H9 (cell line): ENCODE results near the gene PRRX1. TPM values are rescaled to one million over a fixed set of nuclear protein-coding genes. Genes with fewer than 3 reads are reported as not detected.

Source experiments
- DNase-seq: peaks from one replicate; pipeline ENCODE4 v3.0.0-alpha.2; 2017
- H2AFZ ChIP-seq: one replicate; pipeline ENCODE4 v1.6.1; 2013; ENCODE audit warnings: mild to moderate bottlenecking, low read length, control low read depth, moderate library complexity
- H2AK5ac ChIP-seq: 2 replicates; pipeline ENCODE4 v1.6.1; 2013; ENCODE audit warnings: low read length, control low read depth, mixed read lengths; ENCODE audit not compliant: insufficient read length
- H2BK120ac ChIP-seq: one replicate; pipeline ENCODE4 v1.6.1; 2013; ENCODE audit warnings: low read depth, mild to moderate bottlenecking, low read length, control low read depth, inconsistent platforms; ENCODE audit not compliant: poor library complexity, severe bottlenecking
- H2BK12ac ChIP-seq: 2 replicates; pipeline ENCODE4 v1.6.1; 2013; ENCODE audit warnings: low read length, control low read depth, mixed read lengths, low read depth; ENCODE audit not compliant: insufficient read length
- H2BK15ac ChIP-seq: 2 replicates; pipeline ENCODE4 v1.6.1; 2013; ENCODE audit warnings: low read depth, low read length, control low read depth
- H2BK20ac ChIP-seq: one replicate; pipeline ENCODE4 v1.6.1; 2013; ENCODE audit warnings: low read depth, mild to moderate bottlenecking, low read length, control low read depth, inconsistent platforms; ENCODE audit not compliant: poor library complexity, severe bottlenecking
- H2BK5ac ChIP-seq: 2 replicates; pipeline ENCODE4 v1.6.1; 2013; ENCODE audit warnings: low read length, control low read depth, mixed read lengths; ENCODE audit not compliant: insufficient read length
- H3K14ac ChIP-seq: 2 replicates; pipeline ENCODE4 v1.6.1; 2013; ENCODE audit warnings: low read length, control low read depth; ENCODE audit not compliant: insufficient read depth
- H3K18ac ChIP-seq: 2 replicates; pipeline ENCODE4 v1.6.1; 2013; ENCODE audit warnings: low read depth, mild to moderate bottlenecking, mixed read lengths, low read length, control low read depth; ENCODE audit not compliant: insufficient read length
- H3K23ac ChIP-seq: 2 replicates; pipeline ENCODE4 v1.6.1; 2013; ENCODE audit warnings: low read length, control low read depth, mixed read lengths, low read depth; ENCODE audit not compliant: insufficient read length
- H3K23me2 ChIP-seq: 2 replicates; pipeline ENCODE4 v1.6.1; 2013; ENCODE audit warnings: low read depth, mild to moderate bottlenecking, mixed read lengths, low read length, control low read depth; ENCODE audit not compliant: insufficient read length, poor library complexity, severe bottlenecking
- H3K27ac ChIP-seq: 2 replicates; pipeline ENCODE4 v1.5.1; 2013; ENCODE audit warnings: low read length, control low read depth, mixed read lengths, low read depth; ENCODE audit not compliant: insufficient read length
- H3K27me3 ChIP-seq: 2 replicates; pipeline ENCODE4 v1.6.1; 2013; ENCODE audit warnings: low read length, control low read depth, inconsistent platforms; ENCODE audit not compliant: insufficient read depth
- H3K4ac ChIP-seq: 2 replicates; pipeline ENCODE4 v1.6.1; 2013; ENCODE audit warnings: low read depth, mild to moderate bottlenecking, control low read depth, inconsistent platforms, low read length, moderate library complexity
- H3K4me1 ChIP-seq: 2 replicates; pipeline ENCODE4 v1.6.1; 2013; ENCODE audit warnings: low read length, control low read depth, inconsistent platforms; ENCODE audit not compliant: insufficient read depth
- H3K4me2 ChIP-seq: 2 replicates; pipeline ENCODE4 v1.6.1; 2013; ENCODE audit warnings: low read length, control low read depth, mixed read lengths; ENCODE audit not compliant: insufficient read length, insufficient read depth
- H3K56ac ChIP-seq: 2 replicates; pipeline ENCODE4 v1.6.1; 2013; ENCODE audit warnings: low read depth, mild to moderate bottlenecking, mixed read lengths, low read length, control low read depth; ENCODE audit not compliant: insufficient read length
- H3K79me1 ChIP-seq: 2 replicates; pipeline ENCODE4 v1.6.1; 2013; ENCODE audit warnings: low read depth, mild to moderate bottlenecking, moderate library complexity, low read length, control low read depth, inconsistent platforms; ENCODE audit not compliant: insufficient read depth, poor library complexity, severe bottlenecking
- H3K79me2 ChIP-seq: 2 replicates; pipeline ENCODE4 v1.6.1; 2013; ENCODE audit warnings: low read length, control low read depth, inconsistent platforms; ENCODE audit not compliant: insufficient read depth
- H3K9ac ChIP-seq: 2 replicates; pipeline ENCODE4 v1.6.1; 2013; ENCODE audit warnings: low read length, control low read depth, mixed read lengths; ENCODE audit not compliant: insufficient read length; ENCODE audit errors: extremely low read depth
- H3K9me3 ChIP-seq: one replicate; pipeline ENCODE4 v1.6.1; 2013; ENCODE audit warnings: low read depth, low read length, inconsistent platforms; ENCODE audit not compliant: control insufficient read depth
- H3T11ph ChIP-seq: one replicate; pipeline ENCODE4 v1.6.1; 2013; ENCODE audit warnings: mild to moderate bottlenecking, low read length, control low read depth, inconsistent platforms
- H4K20me1 ChIP-seq: one replicate; pipeline ENCODE4 v1.6.1; 2013; ENCODE audit not compliant: control insufficient read depth, insufficient read length, insufficient read depth
- H4K5ac ChIP-seq: 2 replicates; pipeline ENCODE4 v1.6.1; 2013; ENCODE audit warnings: low read depth, mild to moderate bottlenecking, mixed read lengths, low read length, control low read depth; ENCODE audit not compliant: insufficient read length
- H4K8ac ChIP-seq: replicated peaks from 2 replicates; pipeline ENCODE4 v1.6.1; 2013; ENCODE audit warnings: low read length, control low read depth, mixed read lengths, low read depth; ENCODE audit not compliant: insufficient read length
- H4K91ac ChIP-seq: 2 replicates; pipeline ENCODE4 v1.6.1; 2013; ENCODE audit warnings: low read depth, mild to moderate bottlenecking, moderate library complexity, mixed read lengths, low read length, control low read depth; ENCODE audit not compliant: insufficient read length
- H3K27ac Mint-ChIP-seq, 3 experiments: 2 replicates in 2 of 3; 3 replicates in 1 of 3; pipeline ENCODE4 v1.8.0; 2020 to 2021; ENCODE audit warnings: mixed read lengths in 3 of 3, mild to moderate bottlenecking in 1 of 3, moderate library complexity in 1 of 3
- H3K27me3 Mint-ChIP-seq: 2 replicates; pipeline ENCODE4 v1.8.0; 2021; ENCODE audit warnings: low read depth, mild to moderate bottlenecking, moderate library complexity, mixed read lengths
- H3K36me3 Mint-ChIP-seq, 3 experiments: 2 replicates in 2 of 3; 3 replicates in 1 of 3; pipeline ENCODE4 v1.8.0; 2020 to 2021; ENCODE audit warnings: low read depth in 3 of 3, mixed read lengths in 3 of 3; ENCODE audit not compliant: insufficient read depth in 1 of 3
- H3K4me1 Mint-ChIP-seq, 2 experiments: 2 replicates each; pipeline ENCODE4 v1.8.0; 2020; ENCODE audit warnings: mixed read lengths in 2 of 2
- H3K4me3 Mint-ChIP-seq, 2 experiments: 2 replicates in 1 of 2; 3 replicates in 1 of 2; pipeline ENCODE4 v1.8.0; 2020 to 2021; ENCODE audit warnings: mild to moderate bottlenecking in 2 of 2, mixed read lengths in 2 of 2, moderate library complexity in 1 of 2
- H3K9me3 Mint-ChIP-seq, 2 experiments: 2 replicates in 1 of 2; 3 replicates in 1 of 2; pipeline ENCODE4 v1.8.0; 2020; ENCODE audit warnings: mild to moderate bottlenecking in 2 of 2, mixed read lengths in 2 of 2, moderate library complexity in 1 of 2
- WGBS: extraction: QIAGEN DNeasy Blood & Tissue Kit; methylation state at CpG from one replicate; pipeline ENCODE4 v1.1.7; 2013; ENCODE audit warnings: missing lambda C conversion rate, low lambda C conversion rate, mixed read lengths; ENCODE audit not compliant: insufficient read length; ENCODE audit errors: extremely low coverage; 5-methylcytosine and 5-hydroxymethylcytosine counted together
- total RNA-seq: library from RNA; stranded (reverse); gene quantifications from 2 replicates; pipeline ENCODE4 v1.2.1, GENCODE V29; 2021
- TF ChIP-seq, protein P1 (sequence below): fragments of 200-600 bp; sonication (generic); conservative IDR thresholded peaks from 3 replicates; pipeline ENCODE4 v1.8.0; 2021; ENCODE audit warnings: antibody characterized with exemption, mild to moderate bottlenecking

The PRRX1 gene
- total RNA-seq, 1 experiment from 2014 or later: not detected

DNA sequence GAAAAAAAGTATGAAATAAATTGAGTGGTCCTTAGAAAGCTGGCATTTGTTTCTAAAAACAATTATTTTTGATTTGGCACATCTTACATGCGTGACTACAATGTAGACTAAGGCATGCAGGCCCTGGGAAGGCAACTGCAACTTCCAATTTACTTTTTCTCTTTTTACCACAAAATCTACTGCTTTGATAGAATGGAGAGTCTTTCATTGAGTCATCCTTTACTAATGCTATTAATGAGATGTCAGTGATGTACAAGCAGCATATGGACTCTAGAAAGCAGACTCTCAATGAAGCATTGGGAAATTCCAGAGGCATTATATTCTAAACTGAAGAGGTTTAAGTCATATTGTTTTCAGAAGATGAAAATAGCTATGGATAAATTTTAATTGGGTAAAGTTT is 29.6 kb upstream of the PRRX1 start:
- no peak overlapping the region for H2AK5ac ChIP-seq
- no peak for DNase-seq
- no peak overlapping the region for H3K9ac ChIP-seq
- no peaks in the 10 kb centered on the region for H3K79me2 ChIP-seq
- Mint-ChIP-seq H3K36me3 (no peaks in the 10 kb centered on the region; a peak in 1 of 7 replicates), H3K4me3 (no peak overlapping the region), H3K4me1 (0 out of 4 replicates have a peak, but pooled peaks cover 0 to 3% of the 10 kb centered on the region in 2 experiments), H3K27ac (no peak overlapping the region), H3K9me3 (no peaks in the 10 kb centered on the region), H3K27me3 (no peaks in the 10 kb centered on the region)
- no peaks in the 10 kb centered on the region for H3K27me3 ChIP-seq
- H3K18ac ChIP-seq: no peak overlapping the region
- no peak overlapping the region for H4K91ac ChIP-seq
- H3K23me2 ChIP-seq: no peaks in the 10 kb centered on the region
- H3K9me3 ChIP-seq: no peaks in the 10 kb centered on the region
- no peak overlapping the region for H3K4ac ChIP-seq
- no peak overlapping the region for H3K23ac ChIP-seq
- no peak overlapping the region for H2BK20ac ChIP-seq
- H3K4me1 ChIP-seq: no peaks in the 10 kb centered on the region
- no peak overlapping the region for H3K4me2 ChIP-seq
- H3K56ac ChIP-seq: no peak overlapping the region
- H4K5ac ChIP-seq: no peak overlapping the region
- H2BK15ac ChIP-seq: no peak overlapping the region
- H4K8ac ChIP-seq: no peak overlapping the region
- H2BK12ac ChIP-seq: no peak overlapping the region
- H3K14ac ChIP-seq: no peak overlapping the region
- no peak overlapping the region for H2AFZ ChIP-seq
- no peak overlapping the region for H2BK5ac ChIP-seq
- no CpG with 5 or more reads among the region's 1 CpG for WGBS
- H2BK120ac ChIP-seq: no peak overlapping the region
- no peak overlapping the region for H3T11ph ChIP-seq
- H3K79me1 ChIP-seq: no peaks in the 10 kb centered on the region
- TF ChIP-seq, protein P1, sequence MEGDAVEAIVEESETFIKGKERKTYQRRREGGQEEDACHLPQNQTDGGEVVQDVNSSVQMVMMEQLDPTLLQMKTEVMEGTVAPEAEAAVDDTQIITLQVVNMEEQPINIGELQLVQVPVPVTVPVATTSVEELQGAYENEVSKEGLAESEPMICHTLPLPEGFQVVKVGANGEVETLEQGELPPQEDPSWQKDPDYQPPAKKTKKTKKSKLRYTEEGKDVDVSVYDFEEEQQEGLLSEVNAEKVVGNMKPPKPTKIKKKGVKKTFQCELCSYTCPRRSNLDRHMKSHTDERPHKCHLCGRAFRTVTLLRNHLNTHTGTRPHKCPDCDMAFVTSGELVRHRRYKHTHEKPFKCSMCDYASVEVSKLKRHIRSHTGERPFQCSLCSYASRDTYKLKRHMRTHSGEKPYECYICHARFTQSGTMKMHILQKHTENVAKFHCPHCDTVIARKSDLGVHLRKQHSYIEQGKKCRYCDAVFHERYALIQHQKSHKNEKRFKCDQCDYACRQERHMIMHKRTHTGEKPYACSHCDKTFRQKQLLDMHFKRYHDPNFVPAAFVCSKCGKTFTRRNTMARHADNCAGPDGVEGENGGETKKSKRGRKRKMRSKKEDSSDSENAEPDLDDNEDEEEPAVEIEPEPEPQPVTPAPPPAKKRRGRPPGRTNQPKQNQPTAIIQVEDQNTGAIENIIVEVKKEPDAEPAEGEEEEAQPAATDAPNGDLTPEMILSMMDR: no peak
- no peak overlapping the region for H3K27ac ChIP-seq
- no peaks in the 10 kb centered on the region for H4K20me1 ChIP-seq
